Measurements from ENCODE around the gene ADSL. TPM values are rescaled to one million over a fixed set of nuclear protein-coding genes. Genes with fewer than 3 reads are reported as not detected.

Gene ADSL
- polyA plus RNA-seq, 1 of the 3 experiments (the other 2 are of a cell fraction), result 79.7 TPM

GRCh38 chr22:40409613-40410113, 63.4 kb downstream of the ADSL start (continued):
- no peak for TF ChIP-seq REST (IDR thresholded peaks at IDR 0.05; ENCODE audit: low read depth, low read length)
- no peak for TF ChIP-seq TCF12 (IDR thresholded peaks at IDR 0.05)
- no peak for TF ChIP-seq USF1 (IDR thresholded peaks at IDR 0.05; ENCODE audit: borderline replicate concordance, low read depth)
- TF ChIP-seq IRF3 (IDR thresholded peaks at IDR 0.05; ENCODE audit: low read depth, low read length), result no peak
- TF ChIP-seq FOSL2 (IDR thresholded peaks at IDR 0.05; ENCODE audit: borderline replicate concordance, low read depth), result no peak
- no peak for TF ChIP-seq YY1 (IDR thresholded peaks at IDR 0.05; ENCODE audit: low read depth)
- no peak for TF ChIP-seq CHD2 (IDR thresholded peaks at IDR 0.05; ENCODE audit: low read length, partially characterized antibody)

GRCh38 chr22:40410272-40410671, 64.0 kb downstream of the ADSL start:
- no peak for TF ChIP-seq POLR2AphosphoS5 (IDR thresholded peaks at IDR 0.05; ENCODE audit: low read depth, low read length)
- no peak for TF ChIP-seq SMC3 (IDR thresholded peaks at IDR 0.05; ENCODE audit: low read depth, low read length)
- TF ChIP-seq RXRA (IDR thresholded peaks at IDR 0.05; ENCODE audit: borderline replicate concordance, low read depth), result no peak
- no peak for TF ChIP-seq ELF1 (IDR thresholded peaks at IDR 0.05)
- TF ChIP-seq TEAD4 (IDR thresholded peaks at IDR 0.05; ENCODE audit: borderline replicate concordance, insufficient read depth), result no peak
- TF ChIP-seq USF2 (IDR thresholded peaks at IDR 0.05; ENCODE audit: borderline replicate concordance, low read depth, low read length), result no peak
- no peak for TF ChIP-seq MEF2A (IDR thresholded peaks at IDR 0.05; ENCODE audit: borderline replicate concordance, low read depth)
- TF ChIP-seq RFX5 (IDR thresholded peaks at IDR 0.05; ENCODE audit: low read length), result no peak
- H3K79me2 ChIP-seq (ENCODE audit: insufficient read depth), result no peaks in the 10 kb centered on the region
- CTCF ChIA-PET, result no interaction called here
- H3K4me1 ChIP-seq (ENCODE audit: control insufficient read depth in 1 of 2, insufficient read depth in 2 of 2, low read depth in 1 of 2, low read length in 1 of 2), result peaks cover 0 to 11% of the 10 kb centered on the region in 2 experiments; a peak in 1 of 4 replicates
- WGBS (ENCODE audit: low lambda C conversion rate), result 89% methylated on average over 5 of the region's 8 CpGs
- no peak overlapping the region for H3K4me3 ChIP-seq (ENCODE audit: low read depth in 2 of 2, low read length in 1 of 2)
- H3K4me2 ChIP-seq, result no peak overlapping the region
- H3K9ac ChIP-seq, result no peak overlapping the region
- peaks cover 0 to 28% of the 10 kb centered on the region in 2 experiments for H3K36me3 ChIP-seq (replicated peaks in 1 of 2; ENCODE audit: control insufficient read depth in 1 of 2, insufficient read depth in 2 of 2, low read length in 1 of 2)
- H3K9me3 ChIP-seq, result no peaks in the 10 kb centered on the region
- POLR2A ChIA-PET, result no interaction called here
- H4K20me1 ChIP-seq (ENCODE audit: insufficient read depth), result no peaks in the 10 kb centered on the region
- DNase-seq, result no peak
- no peaks in the 10 kb centered on the region for H3K27me3 ChIP-seq (ENCODE audit: insufficient read depth)
- H3F3A ChIP-seq (replicated peaks; ENCODE audit: insufficient read depth), result no peaks in the 10 kb centered on the region
- H3K9me2 ChIP-seq, result no peaks in the 10 kb centered on the region
- H3K27ac ChIP-seq (ENCODE audit: low read depth in 2 of 2, low read length in 1 of 2), result no peak overlapping the region
- no peak overlapping the region for H2AFZ ChIP-seq (ENCODE audit: low read depth)

All from SK-N-SH (cell line).